Natural killer cell (primary cell): ENCODE measurements around the gene UGT1A9. TPM values are rescaled to one million over a fixed set of nuclear protein-coding genes. Genes with fewer than 3 reads are reported as not detected.
"Not testable (repeated sequence)": the region's sequence is repeated elsewhere in the genome, so short reads cannot be mapped to it uniquely, and the experiment has no call there.

ENCODE experiments used
- ATAC-seq, 3 donors: fragments of 150-1000 bp in 2 of 3; fragments of 200-7000 bp in 1 of 3; cut with Tn5 transposase; 1 replicate in 1 of 3; 2 replicates in 2 of 3; pipeline ENCODE4 v1.10.0; 2021; ENCODE audit warnings: mild to moderate bottlenecking in 2 of 3, moderate library complexity in 2 of 3
- DNase-seq, 2 donors: peaks; one replicate each; pipeline versions ENCODE4 v3.0.0 to v3.0.0-alpha.2; 2013 to 2021; ENCODE audit warnings: mixed read lengths in 1 of 2
- H3K27ac ChIP-seq: one replicate; pipeline ENCODE4 v1.5.1; 2013; ENCODE audit warnings: mild to moderate bottlenecking, low read length
- H3K27me3 ChIP-seq: one replicate; pipeline ENCODE4 v1.6.1; 2013; ENCODE audit warnings: low read length; ENCODE audit not compliant: control insufficient read depth, insufficient read depth
- H3K36me3 ChIP-seq: one replicate; pipeline ENCODE4 v1.6.1; 2013; ENCODE audit warnings: low read length; ENCODE audit not compliant: control insufficient read depth, insufficient read depth
- H3K4me1 ChIP-seq: one replicate; pipeline ENCODE4 v1.6.1; 2013; ENCODE audit warnings: low read length; ENCODE audit not compliant: control insufficient read depth, insufficient read depth
- H3K4me3 ChIP-seq: one replicate; pipeline ENCODE4 v1.5.1; 2013; ENCODE audit warnings: low read length
- H3K9me3 ChIP-seq: one replicate; pipeline ENCODE4 v1.6.1; 2013; ENCODE audit warnings: low read length; ENCODE audit not compliant: control insufficient read depth, insufficient read depth
- H3K27ac Mint-ChIP-seq, 2 donors: one replicate each; pipeline ENCODE4 v1.8.0; 2022; ENCODE audit warnings: mild to moderate bottlenecking in 2 of 2, mixed read lengths in 2 of 2, moderate library complexity in 1 of 2
- H3K27me3 Mint-ChIP-seq, 2 donors: one replicate each; pipeline ENCODE4 v1.8.0; 2022; ENCODE audit warnings: low read depth in 2 of 2, mixed read lengths in 2 of 2
- H3K36me3 Mint-ChIP-seq: one replicate; pipeline ENCODE4 v1.8.0; 2022; ENCODE audit warnings: mixed read lengths
- H3K4me1 Mint-ChIP-seq, 2 donors: one replicate each; pipeline ENCODE4 v1.8.0; 2022; ENCODE audit warnings: mixed read lengths in 2 of 2
- H3K4me3 Mint-ChIP-seq: one replicate; pipeline ENCODE4 v1.8.0; 2022; ENCODE audit warnings: mild to moderate bottlenecking, moderate library complexity, mixed read lengths
- H3K9me3 Mint-ChIP-seq, 2 donors: one replicate each; pipeline ENCODE4 v1.8.0; 2022; ENCODE audit warnings: mixed read lengths in 2 of 2
- CTCF ChIP-seq: fragments of 200-600 bp; IDR thresholded peaks from one replicate; pipeline ENCODE4 v1.8.0; 2022; ENCODE audit warnings: antibody characterized with exemption
- WGBS: methylation state at CpG from one replicate; pipeline ENCODE4 v1.1.7; 2013; ENCODE audit warnings: missing lambda C conversion rate; ENCODE audit not compliant: insufficient coverage; 5-methylcytosine and 5-hydroxymethylcytosine counted together
- intact Hi-C: fragments of 100-400 bp; cut with micrococcal nuclease; formaldehyde crosslinking; loops from one replicate; pipeline ENCODE4 v1.14.2; 2022
- total RNA-seq, 4 donors: library from RNA; stranded (reverse); fragments of 120-200 nt in 1 of 4; gene quantifications; one replicate each; pipeline versions ENCODE4 v1.2.3 to v1.2.4, GENCODE V29; 2013 to 2022

The UGT1A9 gene
- total RNA-seq, 3 donors from 2014 or later (not counting 1 experiment from before 2014, with no cell fraction given), result not detected

- DNase-seq, result no peak
- no peak for TF ChIP-seq CTCF
- ATAC-seq, result no peak
- Mint-ChIP-seq H3K27me3 (peaks cover 7 to 17% of the 10 kb centered on the region in 2 donors), H3K27ac (no peak overlapping the region), H3K4me1 (no peaks in the 10 kb centered on the region), H3K4me3 (no peak overlapping the region), H3K9me3 (no peaks in the 10 kb centered on the region), H3K36me3 (no peaks in the 10 kb centered on the region)
- Histone ChIP-seq H3K27me3 (no peaks in the 10 kb centered on the region), H3K4me3 (no peak overlapping the region), H3K36me3 (no peaks in the 10 kb centered on the region), H3K27ac (no peak overlapping the region), H3K4me1 (no peaks in the 10 kb centered on the region), H3K9me3 (no peaks in the 10 kb centered on the region)
- intact Hi-C loops, result no loop called here
- WGBS, result 97% methylated on average over 4 of the region's 4 CpGs
Observed at GRCh38 chr2:233698740-233699139, 27.0 kb downstream of the UGT1A9 start.

GRCh38 chr2:233699424-233700027, 27.8 kb downstream of the UGT1A9 start:
- Histone ChIP-seq H3K27me3 (no peaks in the 10 kb centered on the region), H3K36me3 (no peaks in the 10 kb centered on the region), H3K4me1 (no peaks in the 10 kb centered on the region), H3K9me3 (no peaks in the 10 kb centered on the region), H3K27ac (no peak overlapping the region), H3K4me3 (no peak overlapping the region)
- H3K9me3 Mint-ChIP-seq, result no peaks in the 10 kb centered on the region
- DNase-seq (no peak), ATAC-seq (no peak)
- intact Hi-C loops, result no loop called here
- peaks cover 10 to 24% of the 10 kb centered on the region in 2 donors for H3K27me3 Mint-ChIP-seq
- 94% methylated on average over 5 of the region's 8 CpGs for WGBS
- no peak overlapping the region for H3K27ac Mint-ChIP-seq
- peaks cover 6% of the 10 kb centered on the region for H3K36me3 Mint-ChIP-seq
- TF ChIP-seq CTCF, result no peak
- H3K4me1 Mint-ChIP-seq, result no peaks in the 10 kb centered on the region
- no peak overlapping the region for H3K4me3 Mint-ChIP-seq

- Histone ChIP-seq H3K27me3 (no peaks in the 10 kb centered on the region), H3K4me1 (no peaks in the 10 kb centered on the region), H3K9me3 (no peaks in the 10 kb centered on the region), H3K4me3 (no peak overlapping the region), H3K27ac (no peak overlapping the region), H3K36me3 (no peaks in the 10 kb centered on the region)
- H3K27me3 Mint-ChIP-seq, result peaks cover 13 to 24% of the 10 kb centered on the region in 2 donors
- H3K9me3 Mint-ChIP-seq, result no peaks in the 10 kb centered on the region
- peak in 1 of 3 donors; percentile 68 for ATAC-seq
- H3K27ac Mint-ChIP-seq, result no peak overlapping the region
- intact Hi-C loops, result no loop called here
- H3K4me1 Mint-ChIP-seq, result no peaks in the 10 kb centered on the region
- no peak for DNase-seq
- whole genome bisulfite sequencing, result 67% methylated on average over 1 of the region's 1 CpG
- H3K36me3 Mint-ChIP-seq, result peaks cover 6% of the 10 kb centered on the region
- no peak overlapping the region for H3K4me3 Mint-ChIP-seq
- TF ChIP-seq CTCF, result no peak
Observed at GRCh38 chr2:233700028-233700635, 28.4 kb downstream of the UGT1A9 start.

- H3K4me3 Mint-ChIP-seq, ATAC-seq, H3K27ac ChIP-seq, H3K27ac Mint-ChIP-seq, H3K9me3 ChIP-seq, H3K4me1 Mint-ChIP-seq, H3K4me1 ChIP-seq, H3K4me3 ChIP-seq, intact Hi-C loops, DNase-seq, H3K9me3 Mint-ChIP-seq, H3K36me3 Mint-ChIP-seq, H3K36me3 ChIP-seq, H3K27me3 ChIP-seq: not testable (repeated sequence)
- no CpG with 5 or more reads among the region's 5 CpGs for WGBS
- H3K27me3 Mint-ChIP-seq, result peaks cover 13 to 20% of the 10 kb centered on the region in 2 donors
Observed at GRCh38 chr2:233700842-233701241, 29.1 kb downstream of the UGT1A9 start.
